ENCODE data around the gene RNASE4.

RNASE4 gene

DNA sequence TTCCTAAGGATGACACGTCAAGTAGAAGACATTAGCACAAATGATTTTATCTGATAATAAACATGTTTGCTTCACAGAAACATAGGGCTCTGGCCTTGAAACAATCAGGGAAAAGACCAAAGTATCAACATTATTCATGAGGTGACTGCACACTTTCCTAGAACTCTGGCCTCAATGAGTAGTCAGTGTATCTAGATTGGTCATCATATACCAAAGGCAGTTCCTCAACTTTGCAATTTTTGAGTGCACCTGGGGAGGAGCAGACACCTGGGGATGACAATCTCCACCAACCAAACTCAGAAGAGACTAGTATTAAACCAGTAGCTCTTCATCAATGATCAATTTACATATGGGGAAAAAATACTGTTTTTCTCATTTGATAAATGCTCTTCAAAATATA, 65.8 kb downstream of the RNASE4 start:
- TF ChIP-seq, protein P1, sequence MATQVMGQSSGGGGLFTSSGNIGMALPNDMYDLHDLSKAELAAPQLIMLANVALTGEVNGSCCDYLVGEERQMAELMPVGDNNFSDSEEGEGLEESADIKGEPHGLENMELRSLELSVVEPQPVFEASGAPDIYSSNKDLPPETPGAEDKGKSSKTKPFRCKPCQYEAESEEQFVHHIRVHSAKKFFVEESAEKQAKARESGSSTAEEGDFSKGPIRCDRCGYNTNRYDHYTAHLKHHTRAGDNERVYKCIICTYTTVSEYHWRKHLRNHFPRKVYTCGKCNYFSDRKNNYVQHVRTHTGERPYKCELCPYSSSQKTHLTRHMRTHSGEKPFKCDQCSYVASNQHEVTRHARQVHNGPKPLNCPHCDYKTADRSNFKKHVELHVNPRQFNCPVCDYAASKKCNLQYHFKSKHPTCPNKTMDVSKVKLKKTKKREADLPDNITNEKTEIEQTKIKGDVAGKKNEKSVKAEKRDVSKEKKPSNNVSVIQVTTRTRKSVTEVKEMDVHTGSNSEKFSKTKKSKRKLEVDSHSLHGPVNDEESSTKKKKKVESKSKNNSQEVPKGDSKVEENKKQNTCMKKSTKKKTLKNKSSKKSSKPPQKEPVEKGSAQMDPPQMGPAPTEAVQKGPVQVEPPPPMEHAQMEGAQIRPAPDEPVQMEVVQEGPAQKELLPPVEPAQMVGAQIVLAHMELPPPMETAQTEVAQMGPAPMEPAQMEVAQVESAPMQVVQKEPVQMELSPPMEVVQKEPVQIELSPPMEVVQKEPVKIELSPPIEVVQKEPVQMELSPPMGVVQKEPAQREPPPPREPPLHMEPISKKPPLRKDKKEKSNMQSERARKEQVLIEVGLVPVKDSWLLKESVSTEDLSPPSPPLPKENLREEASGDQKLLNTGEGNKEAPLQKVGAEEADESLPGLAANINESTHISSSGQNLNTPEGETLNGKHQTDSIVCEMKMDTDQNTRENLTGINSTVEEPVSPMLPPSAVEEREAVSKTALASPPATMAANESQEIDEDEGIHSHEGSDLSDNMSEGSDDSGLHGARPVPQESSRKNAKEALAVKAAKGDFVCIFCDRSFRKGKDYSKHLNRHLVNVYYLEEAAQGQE (IDR thresholded peaks at IDR 0.05; ENCODE audit: insufficient read depth in 1 of 2, low read depth in 2 of 2, low read length in 2 of 2), result no peak
- TF ChIP-seq FOXP2 (optimal IDR thresholded peaks at IDR 0.05; ENCODE audit: borderline replicate concordance, extremely low read depth, extremely low read length, insufficient read depth), result no peak
- TF ChIP-seq TAF1 (IDR thresholded peaks at IDR 0.05; ENCODE audit: borderline replicate concordance, insufficient read depth, low read length), result no peak
- TF ChIP-seq POLR2AphosphoS5 (IDR thresholded peaks at IDR 0.05; ENCODE audit: low read depth, low read length), result no peak
- TF ChIP-seq SIN3A (IDR thresholded peaks at IDR 0.05; ENCODE audit: borderline replicate concordance, insufficient read depth, low read length), result no peak
